HG03354 (cell line): ENCODE measurements around the gene OXSR1.
"Not testable (repeated sequence)": the region's sequence is repeated elsewhere in the genome, so short reads cannot be mapped to it uniquely, and the experiment has no call there.

Experiments
- ATAC-seq: cut with Tn5 transposase; IDR thresholded peaks from one replicate; pipeline ENCODE4 v1.9.1; 2021; ENCODE audit warnings: mild to moderate bottlenecking; ENCODE audit not compliant: unreplicated experiment, poor library complexity, severe bottlenecking

Gene OXSR1

DNA sequence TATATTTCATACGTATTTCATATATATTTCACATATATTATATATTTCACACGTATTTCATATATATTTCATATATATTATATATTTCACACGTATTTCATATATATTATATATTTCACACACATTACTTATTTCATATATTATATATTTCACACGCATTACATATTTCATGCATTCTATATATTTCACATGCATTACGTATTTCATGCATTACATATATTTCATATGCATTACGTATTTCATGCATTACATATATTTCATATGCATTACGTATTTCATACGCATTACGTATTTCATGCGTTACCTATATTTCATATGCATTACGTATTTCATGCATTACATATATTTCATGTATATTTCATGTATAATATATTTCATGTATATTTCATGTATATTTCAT is 4.6 kb upstream of the OXSR1 start:
- ATAC-seq = not testable (repeated sequence)

- no peak for ATAC-seq
Observed at GRCh38 chr3:38163117-38163840, 2.1 kb upstream of the OXSR1 start.

DNA sequence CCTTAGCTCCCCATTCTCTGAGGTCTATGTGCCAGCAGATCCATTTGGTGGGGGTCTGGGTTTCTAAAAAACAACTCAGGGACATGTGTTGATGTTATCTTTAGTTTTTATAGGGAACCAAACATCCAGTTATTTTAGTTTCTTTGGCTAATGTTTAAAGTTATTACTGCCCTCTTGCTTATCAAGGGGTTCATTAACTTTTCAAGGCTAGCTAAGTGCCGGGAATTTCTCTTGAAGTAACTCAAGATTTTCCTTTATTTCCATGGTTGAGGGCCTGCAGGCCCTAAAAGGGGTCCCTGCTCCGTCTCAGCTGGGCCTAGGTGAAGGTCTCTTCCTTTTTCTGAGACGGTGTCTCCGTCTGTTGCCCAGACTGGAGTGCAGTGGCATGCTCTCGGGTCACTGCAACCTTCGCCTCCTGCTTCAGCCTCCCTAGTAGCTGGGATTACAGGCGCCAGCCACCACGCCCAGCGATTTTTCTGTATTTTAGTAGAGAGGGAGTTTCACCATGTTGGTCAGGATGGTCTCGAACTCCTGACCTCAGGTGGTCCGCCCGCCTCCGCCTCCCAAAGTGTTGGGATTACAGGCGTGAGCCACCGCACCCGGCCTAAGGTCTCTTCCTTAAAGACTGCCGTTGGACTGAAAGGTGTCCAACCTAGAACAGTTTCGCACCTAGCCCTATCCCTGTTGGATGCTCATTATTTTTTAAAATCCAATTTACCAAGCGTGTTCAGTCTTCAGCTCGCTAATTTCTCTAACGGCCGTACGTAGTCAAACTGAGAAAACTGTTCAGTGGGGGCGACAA is 1.3 kb upstream of the OXSR1 start:
- no peak for ATAC-seq

DNA sequence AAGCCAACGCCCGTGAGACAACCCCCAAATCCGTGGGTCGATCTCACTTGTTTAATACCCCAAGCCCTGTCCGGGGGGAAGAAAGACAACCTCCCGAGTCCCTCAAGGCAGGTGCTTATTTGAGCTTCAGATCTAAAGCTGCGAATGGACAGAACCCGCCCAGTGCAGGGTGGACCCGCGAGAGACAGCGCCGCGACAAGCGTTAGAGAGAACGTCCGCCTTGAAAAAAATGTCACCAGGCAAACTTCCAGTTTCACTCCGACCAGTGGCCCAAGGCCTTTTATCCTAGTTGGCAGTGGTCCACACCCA is 740 bp upstream of the OXSR1 start:
- peak; percentile 26 for ATAC-seq

GRCh38 chr3:38165722-38166387 is 518 bp downstream of the OXSR1 start:
- ATAC-seq = no peak

DNA sequence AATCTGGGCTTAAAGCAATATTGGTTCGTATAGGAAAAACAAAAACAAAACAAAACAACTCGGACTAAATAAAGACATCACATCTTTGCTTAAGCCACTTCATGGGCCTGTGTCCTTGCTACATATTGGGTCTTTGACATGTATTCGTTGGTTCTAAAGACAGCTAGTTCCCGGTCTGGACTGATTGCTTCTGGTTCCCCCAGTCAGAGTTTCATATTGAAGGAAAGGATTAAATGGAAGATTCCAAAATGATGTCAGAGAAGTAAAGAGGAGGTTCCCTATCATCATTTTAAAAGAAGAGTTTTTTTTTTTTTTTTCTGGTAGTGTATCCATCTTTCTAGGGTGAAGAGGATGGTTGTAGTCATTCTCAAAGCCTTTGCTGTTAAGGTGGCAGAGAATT is 2.3 kb downstream of the OXSR1 start:
- no peak for ATAC-seq

GRCh38 chr3:38168151-38169026 is 3.1 kb downstream of the OXSR1 start:
- no peak for ATAC-seq

DNA sequence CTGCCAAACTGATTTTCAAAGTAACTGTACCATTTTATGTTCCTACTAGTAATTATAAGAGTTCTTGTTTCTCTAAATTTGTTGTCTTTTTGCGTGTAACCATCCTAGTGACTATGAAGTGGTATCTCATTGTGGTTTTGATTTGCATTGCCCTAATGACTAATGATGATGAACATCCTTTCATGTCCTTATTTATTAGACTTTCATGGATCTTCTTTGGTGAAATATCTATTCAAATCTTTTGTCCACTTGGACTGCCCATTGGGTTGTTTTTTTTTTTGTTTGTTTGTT is 3.6 kb downstream of the OXSR1 start:
- no peak for ATAC-seq

GRCh38 chr3:38170722-38171121 is 5.4 kb downstream of the OXSR1 start:
- ATAC-seq = no peak

GRCh38 chr3:38171622-38172021 is 6.3 kb downstream of the OXSR1 start:
- no peak for ATAC-seq

- ATAC-seq = peak; percentile 43
Observed at GRCh38 chr3:38173834-38174418, 8.6 kb downstream of the OXSR1 start.

- ATAC-seq = no peak
Observed at GRCh38 chr3:38177181-38177580, 11.8 kb downstream of the OXSR1 start.

- no peak for ATAC-seq
Observed at GRCh38 chr3:38186781-38187180, 21.4 kb downstream of the OXSR1 start.

- no peak for ATAC-seq
Observed at GRCh38 chr3:38190481-38190881, 25.1 kb downstream of the OXSR1 start.

GRCh38 chr3:38202931-38203330 is 37.6 kb downstream of the OXSR1 start:
- ATAC-seq = not testable (repeated sequence)

DNA sequence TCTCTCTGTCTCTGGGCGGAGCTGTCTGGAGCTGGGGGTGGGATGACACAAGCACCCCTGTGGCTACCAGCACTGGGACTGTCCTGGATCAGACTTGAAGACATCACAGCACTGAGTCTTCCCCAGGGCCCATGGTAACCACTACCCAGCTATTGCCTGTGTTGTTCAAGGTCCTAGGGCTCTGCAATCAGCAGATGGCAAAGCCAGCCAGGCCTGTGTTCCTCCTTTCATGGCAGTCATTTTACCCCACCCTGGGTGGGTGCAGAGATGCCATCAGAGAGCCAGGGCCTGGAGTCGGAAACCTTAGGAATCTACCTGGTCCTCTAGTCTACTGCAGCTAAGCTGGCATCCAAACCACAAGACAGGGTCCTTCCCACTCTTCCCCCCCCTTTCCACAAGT is 38.4 kb downstream of the OXSR1 start:
- no peak for ATAC-seq

GRCh38 chr3:38204599-38205471 is 39.5 kb downstream of the OXSR1 start:
- no peak for ATAC-seq

DNA sequence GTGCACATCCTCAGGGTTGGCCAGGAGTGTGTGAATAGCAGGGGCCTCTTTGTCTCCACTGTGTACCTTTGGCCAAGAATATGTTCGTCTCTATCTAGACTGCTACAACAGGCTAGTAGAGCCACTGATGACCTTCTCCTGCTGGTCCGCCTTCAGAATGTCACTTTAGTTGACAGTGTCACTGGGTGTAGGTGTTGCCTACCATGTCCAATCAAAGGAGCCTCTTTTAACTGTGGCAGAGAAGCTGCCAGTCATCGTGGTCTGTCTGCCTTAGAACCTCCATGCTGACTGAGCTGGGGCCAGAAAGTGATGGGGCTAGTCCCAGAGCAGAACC is 40.1 kb downstream of the OXSR1 start:
- ATAC-seq = no peak
